CD4-positive, alpha-beta T cell treated with Interleukin-4 for 1 hour (primary cell): ENCODE data around the gene IMPA2.

ENCODE experiments used
- DNase-seq, 2 donors: peaks; one replicate each; pipeline ENCODE4 v3.0.0-alpha.2; 2020 to 2022

The IMPA2 gene

GRCh38 chr18:12079491-12080237 lies 98.4 kb downstream of the IMPA2 start:
- no peak for DNase-seq
